ENCODE measurements around the gene VWA5B2. TPM values are rescaled to one million over a fixed set of nuclear protein-coding genes. Genes with fewer than 3 reads are reported as not detected.

The VWA5B2 gene
- total RNA-seq, 1 donor from 2014 or later, result not detected

Other genes with a start within 250 kb of the VWA5B2 start
- gene ABCC5, start 211.7 kb upstream of the VWA5B2 start, total RNA-seq, result 9.1 and 14.3 TPM in 2 replicates
- gene HTR3D, start 197.8 kb upstream of the VWA5B2 start, total RNA-seq, result not detected in 2 replicates
- not detected in 2 replicates for gene HTR3C, start 176.5 kb upstream of the VWA5B2 start, total RNA-seq
- gene HTR3E, start 132.5 kb upstream of the VWA5B2 start, total RNA-seq, result not detected in 2 replicates
- 28.8 and 33.8 TPM in 2 replicates for gene EIF2B5, start 94.2 kb upstream of the VWA5B2 start, total RNA-seq
- 51.7 and 61.6 TPM in 2 replicates for gene DVL3, start 74.2 kb upstream of the VWA5B2 start, total RNA-seq
- 282 and 297 TPM in 2 replicates for gene AP2M1, start 54.7 kb upstream of the VWA5B2 start, total RNA-seq
- 55.7 and 57.9 TPM in 2 replicates for gene ABCF3, start 43.4 kb upstream of the VWA5B2 start, total RNA-seq
- 69.8 and 73.7 TPM in 2 replicates for gene ALG3, start 19.4 kb downstream of the VWA5B2 start, total RNA-seq
- 6.3 and 8.3 TPM in 2 replicates for gene EEF1AKMT4, start 20.1 kb downstream of the VWA5B2 start, total RNA-seq
- 0.67 and 1.2 TPM in 2 replicates for gene CAMK2N2, start 32.0 kb downstream of the VWA5B2 start, total RNA-seq
- gene ECE2, start 46.4 kb downstream of the VWA5B2 start, total RNA-seq, result not detected in 2 replicates
- 903 and 972 TPM in 2 replicates for gene PSMD2, start 69.7 kb downstream of the VWA5B2 start, total RNA-seq
- gene EIF4G1, start 85.0 kb downstream of the VWA5B2 start, total RNA-seq, result 381 and 386 TPM in 2 replicates
- 14.0 and 14.7 TPM in 2 replicates for gene FAM131A, start 108.0 kb downstream of the VWA5B2 start, total RNA-seq
- gene CLCN2, start 132.0 kb downstream of the VWA5B2 start, total RNA-seq, result 2.6 and 4.0 TPM in 2 replicates
- 73.3 and 79.8 TPM in 2 replicates for gene POLR2H, start 132.1 kb downstream of the VWA5B2 start, total RNA-seq
- 0.25 TPM in 1 of 2 replicates, not detected in the other for gene THPO, start 148.6 kb downstream of the VWA5B2 start, total RNA-seq
- gene CHRD, start 150.5 kb downstream of the VWA5B2 start, total RNA-seq, result under 0.01 and 1.0 TPM in 2 replicates